GM18507 (cell line): Measurements from ENCODE around the gene PILRB.
A peak's percentile ranks its signal among the peaks of the same experiment; 100 is the strongest.
"Not testable (repeated sequence)": the region's sequence is repeated elsewhere in the genome, so short reads cannot be mapped to it uniquely, and the experiment has no call there.

Source experiments
- DNase-seq: peaks from one replicate; pipeline ENCODE4 v3.0.0; 2011; ENCODE audit warnings: low read depth; ENCODE audit not compliant: insufficient read length; ENCODE audit errors: extremely low spot score
- FAIRE-seq: peaks from 2 replicates; lab custom pipeline; 2011; peaks lifted over from hg19 to GRCh38; lab: Jason Lieb, UNC

The PILRB gene

GRCh38 chr7:100352984-100353684 is 4.8 kb upstream of the PILRB start:
- DNase-seq: no peak
- no peak for FAIRE-seq

- DNase-seq (no peak), FAIRE-seq (no peak)
These were observed 4.1 kb upstream of the PILRB start for GRCh38 chr7:100353685-100354330.

GRCh38 chr7:100356416-100357068 is 1.4 kb upstream of the PILRB start:
- no peak for FAIRE-seq

DNA sequence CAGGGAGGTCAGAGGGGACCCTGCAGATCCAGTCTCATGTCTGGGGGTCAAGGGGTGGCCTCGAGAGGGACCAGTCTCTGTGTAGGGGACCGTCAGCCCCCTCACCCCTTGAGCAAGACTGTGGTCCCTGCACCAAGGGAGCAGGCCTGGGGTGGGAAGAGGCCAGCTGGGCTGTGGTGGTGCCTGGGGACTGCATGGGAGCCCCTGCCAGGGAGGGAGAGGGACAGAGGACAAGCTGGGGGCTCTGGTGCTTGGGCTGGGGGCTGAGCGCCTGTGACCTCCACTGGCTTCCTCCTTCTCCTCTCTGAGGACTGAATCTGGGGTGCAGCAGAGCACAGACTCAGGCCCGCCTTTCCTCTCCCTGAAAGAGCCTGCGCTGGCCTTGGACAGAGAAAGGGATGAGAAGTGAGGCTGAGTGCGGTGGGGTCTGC is 771 bp upstream of the PILRB start:
- no peak for FAIRE-seq

More at GRCh38 chr7:100356416-100357068, 1.4 kb upstream of the PILRB start:
- no peak for DNase-seq

DNA sequence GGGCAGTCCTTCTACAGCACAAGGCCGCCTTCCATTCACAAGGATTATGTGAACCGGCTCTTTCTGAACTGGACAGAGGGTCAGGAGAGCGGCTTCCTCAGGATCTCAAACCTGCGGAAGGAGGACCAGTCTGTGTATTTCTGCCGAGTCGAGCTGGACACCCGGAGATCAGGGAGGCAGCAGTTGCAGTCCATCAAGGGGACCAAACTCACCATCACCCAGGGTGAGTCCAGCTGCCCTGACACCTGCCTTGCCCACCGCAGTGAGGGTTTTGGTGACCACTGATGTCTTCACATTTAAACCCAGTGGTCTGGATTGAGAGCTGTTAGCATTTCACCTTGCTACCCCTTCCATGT is 918 bp downstream of the PILRB start:
- no peak for FAIRE-seq
- DNase-seq: no peak

More for the DNA sequence above, 771 bp upstream of the PILRB start:
- DNase-seq: no peak

DNA sequence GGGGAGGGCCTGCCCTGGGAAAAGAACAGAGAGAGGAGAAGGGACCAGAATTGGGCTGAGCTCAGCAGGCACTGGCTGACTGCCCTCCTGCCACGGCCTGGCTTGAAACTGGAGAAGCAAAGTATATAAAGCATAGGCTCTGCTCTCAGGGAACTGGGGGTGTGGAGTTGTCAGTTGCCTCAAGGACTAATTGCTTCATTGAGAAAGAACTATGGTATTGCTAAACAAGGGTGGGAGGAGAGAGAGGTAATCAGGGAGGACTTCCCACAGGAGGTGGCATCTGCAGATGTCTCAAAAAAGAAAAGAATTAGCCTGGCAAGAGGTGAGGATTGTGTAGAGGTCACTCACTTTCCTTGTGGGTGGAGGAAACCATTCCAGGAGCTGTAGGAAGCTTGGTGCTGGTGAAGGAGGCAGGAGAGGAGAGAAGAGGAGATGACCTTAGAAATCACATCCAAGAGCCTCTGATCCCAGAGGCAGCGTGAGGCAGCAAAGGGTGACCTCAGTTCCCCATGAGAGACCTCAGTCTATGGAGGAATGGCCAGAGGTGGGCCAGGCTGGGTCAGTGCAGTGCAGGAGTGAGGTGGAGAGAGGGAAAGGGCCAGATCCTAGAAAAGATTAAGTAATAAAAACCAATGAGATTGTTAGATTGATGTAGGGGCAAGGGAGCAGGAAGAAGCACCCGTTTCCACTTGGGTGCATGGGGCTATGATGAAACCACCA is 2.4 kb downstream of the PILRB start:
- no peak for FAIRE-seq

GRCh38 chr7:100363098-100363497 is 5.2 kb downstream of the PILRB start:
- no peak for DNase-seq
- FAIRE-seq: no peak

More for the DNA sequence above, 2.4 kb downstream of the PILRB start:
- DNase-seq: no peak

DNA sequence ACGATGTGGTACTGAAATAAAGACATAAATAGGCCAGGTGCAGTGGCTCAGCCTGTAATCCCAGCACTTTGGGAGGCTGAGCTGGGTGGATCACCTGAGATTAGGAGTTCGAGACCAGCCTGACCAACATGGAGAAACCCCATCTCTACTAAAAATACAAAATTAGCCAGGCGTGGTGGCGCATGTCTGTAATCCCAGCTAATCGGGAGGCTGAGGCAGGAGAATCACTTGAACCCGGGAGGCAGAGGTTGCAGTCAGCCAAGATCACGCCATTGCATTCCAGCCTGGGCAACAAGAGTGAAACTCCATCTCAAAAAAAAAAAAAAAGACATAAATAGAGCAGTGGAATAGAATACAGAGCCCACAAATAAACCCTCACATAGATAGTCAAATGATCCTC is 5.9 kb downstream of the PILRB start:
- not testable (repeated sequence) for FAIRE-seq

GRCh38 chr7:100364480-100364879 is 6.6 kb downstream of the PILRB start:
- FAIRE-seq (no peak), DNase-seq (no peak)

More for the DNA sequence above, 5.9 kb downstream of the PILRB start:
- DNase-seq: not testable (repeated sequence)

- not testable (repeated sequence) for FAIRE-seq, DNase-seq
These were observed 8.1 kb downstream of the PILRB start for GRCh38 chr7:100365998-100366367.

GRCh38 chr7:100366411-100367250 is 8.7 kb downstream of the PILRB start:
- peak; percentile 52 for FAIRE-seq
- no peak for DNase-seq

DNA sequence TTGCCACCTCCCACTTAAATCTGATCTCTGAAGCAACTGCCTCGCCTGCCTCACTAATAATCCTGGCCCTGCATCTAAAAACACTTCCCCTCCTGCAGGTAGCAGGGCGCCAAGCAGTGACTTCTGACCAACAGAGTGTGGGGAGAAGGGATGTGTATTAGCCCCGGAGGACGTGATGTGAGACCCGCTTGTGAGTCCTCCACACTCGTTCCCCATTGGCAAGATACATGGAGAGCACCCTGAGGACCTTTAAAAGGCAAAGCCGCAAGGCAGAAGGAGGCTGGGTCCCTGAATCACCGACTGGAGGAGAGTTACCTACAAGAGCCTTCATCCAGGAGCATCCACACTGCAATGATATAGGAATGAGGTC is 9.3 kb downstream of the PILRB start:
- FAIRE-seq: no peak

GRCh38 chr7:100367676-100368613 is 10.0 kb downstream of the PILRB start:
- peak; percentile 59 for FAIRE-seq
- no peak for DNase-seq

More for the DNA sequence above, 9.3 kb downstream of the PILRB start:
- no peak for DNase-seq

DNA sequence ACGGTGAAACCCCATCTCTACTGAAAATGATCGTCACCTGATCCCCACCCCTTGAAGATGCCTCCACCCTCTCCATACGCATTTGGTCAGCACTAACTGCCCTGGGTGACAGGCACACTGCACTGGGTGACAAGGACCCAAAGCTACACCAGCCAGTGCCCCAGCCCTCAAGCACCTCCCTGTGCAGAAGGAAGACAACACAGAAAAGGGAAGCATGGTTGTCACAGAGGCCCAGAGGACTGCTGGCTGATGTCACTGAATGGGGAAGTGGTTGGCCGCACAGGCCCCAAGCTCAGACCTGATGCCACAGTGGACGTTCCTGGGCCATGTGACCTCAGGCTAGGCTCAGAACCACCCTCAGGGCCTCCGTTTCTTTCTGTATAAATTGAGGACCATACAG is 11.2 kb downstream of the PILRB start:
- FAIRE-seq: peak; percentile 96
- no peak for DNase-seq

DNA sequence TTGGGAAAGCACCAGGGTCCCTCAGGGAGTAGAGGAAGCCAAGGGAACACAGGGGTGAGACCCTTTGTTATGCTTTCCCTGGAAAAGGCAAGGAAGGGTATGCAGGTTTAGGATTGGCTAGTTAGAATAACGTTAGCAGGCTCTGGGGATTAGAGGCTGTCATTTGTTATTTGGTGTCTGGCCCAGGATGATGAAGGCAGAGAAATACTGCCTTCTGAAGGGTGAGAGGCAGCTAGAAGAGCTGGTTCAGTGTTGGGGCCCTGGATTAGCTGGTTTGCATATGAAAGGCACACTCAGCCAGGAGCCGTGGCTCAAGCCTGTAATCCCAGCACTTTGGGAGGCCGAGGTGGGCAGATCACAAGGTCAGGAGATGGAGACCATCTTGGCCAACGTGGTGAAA is 12.4 kb downstream of the PILRB start:
- FAIRE-seq: no peak
- no peak for DNase-seq

DNA sequence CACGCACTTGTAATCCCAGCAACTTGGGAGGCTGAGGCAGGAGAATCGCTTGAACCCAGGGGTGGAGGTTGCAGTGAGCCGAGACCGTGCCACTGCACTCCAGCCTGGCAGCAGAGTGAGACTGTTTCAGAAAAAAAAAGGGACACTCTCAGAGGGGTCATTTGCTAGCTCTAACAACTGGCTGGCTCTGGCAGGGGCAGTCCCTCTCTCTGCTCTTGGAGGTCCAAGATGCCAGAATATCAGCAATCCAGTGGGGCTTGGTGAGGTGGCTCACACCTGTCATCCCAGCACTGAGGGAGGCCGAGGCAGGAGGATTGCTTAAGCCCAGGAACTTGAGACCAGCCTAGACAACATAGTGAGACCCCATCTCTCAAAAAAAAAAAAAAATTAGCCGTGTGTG is 12.8 kb downstream of the PILRB start:
- FAIRE-seq (no peak), DNase-seq (no peak)

DNA sequence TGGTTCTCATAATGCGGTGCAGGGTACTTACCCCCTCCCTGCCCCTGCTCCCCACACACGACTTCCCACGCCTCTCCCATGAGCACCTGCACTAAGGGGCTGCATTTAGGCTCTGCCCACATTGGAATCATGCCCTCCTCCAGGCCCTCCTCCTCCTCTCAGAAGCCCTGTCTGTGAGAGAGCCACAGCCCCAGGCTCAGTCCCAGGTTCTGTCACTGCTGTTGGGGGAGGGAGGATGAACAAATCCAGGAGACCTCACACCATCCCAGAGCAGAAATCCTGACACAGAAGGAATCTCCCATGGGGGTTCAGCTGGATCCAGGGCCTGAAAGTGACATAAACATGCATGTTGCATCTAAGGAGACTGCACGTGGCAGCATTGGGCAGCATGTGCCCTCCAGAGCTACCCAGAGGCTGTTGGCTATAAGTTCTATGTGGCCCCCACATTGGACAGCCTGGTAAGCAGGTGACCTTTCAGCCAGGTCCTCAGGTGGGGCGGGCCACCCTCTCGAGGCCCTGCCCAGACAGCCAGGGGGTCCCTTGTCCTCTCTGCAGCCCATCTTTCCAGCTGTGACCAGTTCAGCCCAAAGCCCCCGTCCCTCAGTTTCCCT is 13.7 kb downstream of the PILRB start:
- DNase-seq (no peak), FAIRE-seq (no peak)

GRCh38 chr7:100372256-100372655 is 14.3 kb downstream of the PILRB start:
- FAIRE-seq: no peak
- DNase-seq: no peak
